HepG2 (cell line): ENCODE measurements around the gene MAMLD1. TPM values are rescaled to one million over a fixed set of nuclear protein-coding genes. Genes with fewer than 3 reads are reported as not detected.
A peak's percentile ranks its signal among the peaks of the same experiment; 100 is the strongest.

Experiments used
- ATAC-seq: fragments of 200-7000 bp; cut with Tn5 transposase; 3 replicates; pipeline ENCODE4 v1.9.1; 2020; ENCODE audit warnings: mild to moderate bottlenecking, moderate library complexity
- BruUV-seq: library from RNA; stranded (reverse); fragments of 400-500 nt; replicated peaks from 2 replicates; lab custom pipeline; 2021; lab: Mats Ljungman, UMichigan
- CTCF ChIA-PET: fragments of 300-600 bp; formaldehyde crosslinking; extraction: SDS; loops from one replicate; lab custom pipeline; 2021; ENCODE audit warnings: low total read pairs, inconsistent platforms, low intra/inter-chr PET ratio; lab: Yijun Ruan, JAX
- POLR2A ChIA-PET: fragments of 350-600 bp; sonication (Branson Sonifier 250); formaldehyde crosslinking; loops from one replicate; lab custom pipeline; 2020; ENCODE audit warnings: antibody characterized with exemption, inconsistent platforms; lab: Yijun Ruan, JAX
- DNase-seq: peaks from one replicate; pipeline ENCODE4 v3.0.0-alpha.2; 2015; ENCODE audit warnings: low spot score
- FAIRE-seq: peaks from 3 replicates; lab custom pipeline; 2011; peaks lifted over from hg19 to GRCh38; lab: Jason Lieb, UNC
- H2AFZ ChIP-seq: one replicate; pipeline ENCODE4 v1.6.1; 2011; ENCODE audit warnings: low read length, inconsistent platforms
- H3K27ac ChIP-seq: fragments of 300-600 bp; 3 replicates; pipeline ENCODE4 v1.8.0; 2011; ENCODE audit warnings: mixed run types, mild to moderate bottlenecking, mixed read lengths, low read length, inconsistent platforms; ENCODE audit not compliant: insufficient read depth; ENCODE audit errors: extremely low read length
- H3K27me3 ChIP-seq, 2 experiments: fragments of 200-600 bp in 1 of 2; 2 replicates in 1 of 2; 3 replicates in 1 of 2; pipeline versions ENCODE4 v1.6.0 to v1.8.0; 2011; ENCODE audit warnings: low read length in 2 of 2, mild to moderate bottlenecking in 2 of 2, moderate library complexity in 2 of 2, inconsistent platforms in 1 of 2; ENCODE audit not compliant: insufficient read depth in 2 of 2, control insufficient read depth in 1 of 2
- H3K36me3 ChIP-seq, 2 experiments: fragments of 200-600 bp in 1 of 2; replicated peaks in 1 of 2; 2 replicates in 1 of 2; 3 replicates in 1 of 2; pipeline versions ENCODE4 v1.5.1 to v1.8.0; 2011; ENCODE audit warnings: low read length in 2 of 2, inconsistent platforms in 1 of 2; ENCODE audit not compliant: insufficient read depth in 2 of 2, control insufficient read depth in 1 of 2
- H3K4me1 ChIP-seq: 2 replicates; pipeline ENCODE4 v1.5.1; 2012; ENCODE audit warnings: low read length, inconsistent platforms; ENCODE audit not compliant: insufficient read depth
- H3K4me2 ChIP-seq: 2 replicates; pipeline ENCODE4 v1.6.0; 2011; ENCODE audit warnings: low read depth, low read length, inconsistent platforms
- H3K4me3 ChIP-seq, 3 experiments: fragments of 200-600 bp in 1 of 3; sonication (generic), shearing (Covaris generic) in 1 of 3; replicated peaks in 1 of 3; 2 replicates each; pipeline ENCODE4 v1.5.1; 2011 to 2016; ENCODE audit warnings: low read length in 3 of 3, inconsistent platforms in 2 of 3, low read depth in 2 of 3, mild to moderate bottlenecking in 2 of 3, control low read depth in 1 of 3, mixed read lengths in 1 of 3; ENCODE audit not compliant: insufficient read depth in 1 of 3
- H3K79me2 ChIP-seq: one replicate; pipeline ENCODE4 v1.6.1; 2011; ENCODE audit warnings: low read length, inconsistent platforms; ENCODE audit not compliant: insufficient read depth
- H3K9ac ChIP-seq: 2 replicates; pipeline ENCODE4 v1.6.0; 2011; ENCODE audit warnings: mild to moderate bottlenecking, low read depth, low read length, inconsistent platforms; ENCODE audit not compliant: insufficient read depth
- H3K9me3 ChIP-seq: 2 replicates; pipeline ENCODE4 v1.5.1; 2012; ENCODE audit warnings: mild to moderate bottlenecking, low read length
- H4K20me1 ChIP-seq: 2 replicates; pipeline ENCODE4 v1.6.0; 2011; ENCODE audit warnings: inconsistent platforms, mild to moderate bottlenecking, low read length, moderate library complexity; ENCODE audit not compliant: insufficient read depth
- ATF7 ChIP-seq, 2 experiments: fragments of 450-650 bp in 1 of 2; sonication (generic) in 1 of 2; formaldehyde crosslinking in 1 of 2; IDR thresholded peaks; 2 replicates each; pipeline versions ENCODE4 v1.4.0 to v1.6.1; 2016 to 2020; ENCODE audit warnings: antibody characterized with exemption in 1 of 2, mild to moderate bottlenecking in 1 of 2, missing genetic modification reagents in 1 of 2
- CCAR2 ChIP-seq: fragments of 200-400 bp; formaldehyde crosslinking; optimal IDR thresholded peaks from 2 replicates; pipeline ENCODE3; 2018; ENCODE audit warnings: low read depth, mild to moderate bottlenecking, low read length, moderate library complexity
- CHCHD3 ChIP-seq: sonication (generic); formaldehyde crosslinking; IDR thresholded peaks from 2 replicates; pipeline ENCODE4 v1.8.0; 2022; ENCODE audit warnings: mild to moderate bottlenecking, missing genetic modification reagents, moderate library complexity
- NFKBIZ ChIP-seq: IDR thresholded peaks from 2 replicates; pipeline ENCODE4 v1.6.1; 2018; ENCODE audit warnings: missing genetic modification reagents, missing compliant biosample characterization
- SP1 ChIP-seq, 2 experiments: fragments of 450-650 bp in 1 of 2; sonication (generic) in 1 of 2; formaldehyde crosslinking in 1 of 2; IDR thresholded peaks; 2 replicates each; pipeline versions ENCODE4 v1.4.0 to v1.6.1; 2016 to 2020; ENCODE audit warnings: missing genetic modification reagents in 1 of 2
- ZKSCAN1 ChIP-seq: fragments of 150-350 bp; IDR thresholded peaks from 2 replicates; pipeline ENCODE4 v1.6.1; 2014; ENCODE audit warnings: low read length
- ZNF747 ChIP-seq: sonication (generic); formaldehyde crosslinking; IDR thresholded peaks from 2 replicates; pipeline ENCODE4 v1.8.1; 2023; ENCODE audit warnings: missing genetic modification reagents, mild to moderate bottlenecking, borderline replicate concordance
- WGBS: methylation state at CpG from one replicate; pipeline ENCODE4 v1.1.6; 2017; ENCODE audit warnings: low lambda C conversion rate; 5-methylcytosine and 5-hydroxymethylcytosine counted together
- in situ Hi-C: cut with HindIII; loops from 2 replicates; pipeline ENCODE4 v1.10.0; 2017; ENCODE audit warnings: low pct_unique_long_range_greater_than_20kb; ENCODE audit not compliant: extremely low pct_ligation_motif_present
- intact Hi-C: fragments of 100-400 bp; cut with micrococcal nuclease; formaldehyde crosslinking; loops from one replicate; pipeline ENCODE4 v1.10.0; 2022; ENCODE audit not compliant: unreplicated experiment
- polyA plus RNA-seq, 8 experiments: library from polyadenylated mRNA; depleted of rRNA in 3 of 8; stranded (reverse) in 7 of 8; unstranded in 1 of 8; fragments of >200 nt; fragmentation: Illumina TruSeq in 4 of 8; extraction: Trizol in 4 of 8; gene quantifications; 2 replicates each; pipeline versions ENCODE4 v1.2.1 to v1.2.3, GENCODE V29; 2011 to 2016; ENCODE audit warnings: low read depth in 4 of 8, missing spikeins in 1 of 8, mixed read lengths in 1 of 8; ENCODE audit not compliant: insufficient read depth in 1 of 8
- total RNA-seq, 5 experiments: library from RNA; depleted of rRNA; stranded (reverse); fragments of >200 nt; fragmentation: Illumina TruSeq; extraction: Trizol; gene quantifications; 2 replicates each; pipeline ENCODE4 v1.2.3, GENCODE V29; 2016; ENCODE audit warnings: low read depth in 1 of 5

MAMLD1 gene
- total and polyA plus RNA-seq, 2 of the 13 experiments (the other 11 are each of a cell fraction or from before 2014, with no cell fraction given), result not detected

- no peak for TF ChIP-seq ZNF747 (CRISPR knock-in tag)
- no peak for TF ChIP-seq SP1 (IDR thresholded peaks at IDR 0.05)
- no peak for TF ChIP-seq SP1 (CRISPR knock-in tag; IDR thresholded peaks at IDR 0.05)
- no peak for TF ChIP-seq NFKBIZ (CRISPR knock-in tag)
- no peak for TF ChIP-seq CHCHD3 (CRISPR knock-in tag)
- TF ChIP-seq ZKSCAN1, result no peak
Observed at GRCh38 chrX:150454083-150454482, 91.0 kb downstream of the MAMLD1 start (continued).

- Histone ChIP-seq H3K4me2 (no peak overlapping the region), H3K4me1 (no peaks in the 10 kb centered on the region), H3K4me3 (no peak overlapping the region), H2AFZ (no peak overlapping the region), H4K20me1 (no peaks in the 10 kb centered on the region), H3K36me3 (no peaks in the 10 kb centered on the region), H3K9me3 (no peaks in the 10 kb centered on the region), H3K79me2 (no peaks in the 10 kb centered on the region), H3K27me3 (no peaks in the 10 kb centered on the region; a peak in 1 of 5 replicates), H3K27ac (no peak overlapping the region), H3K9ac (no peak overlapping the region)
- TF ChIP-seq ATF7 (IDR thresholded peaks at IDR 0.05), result peak; percentile 6; the same call in 1 of the 2 replicates
- no peak for TF ChIP-seq ATF7 (CRISPR knock-in tag; IDR thresholded peaks at IDR 0.05)
- no peak for TF ChIP-seq CCAR2
- CTCF ChIA-PET, result no interaction called here
- WGBS, result 11% methylated on average over 5 of the region's 5 CpGs
- BruUV-seq, result no TSS peak
- in situ Hi-C loops (no loop called here), intact Hi-C loops (no loop called here)
- DNase-seq, result no peak
- FAIRE-seq, result no peak
- POLR2A ChIA-PET, result no interaction called here
- ATAC-seq, result no peak
Observed at GRCh38 chrX:150454508-150455214, 91.5 kb downstream of the MAMLD1 start.
